IPS-15b (cell line): ENCODE measurements around the gene DDI2.
A peak's percentile ranks its signal among the peaks of the same experiment; 100 is the strongest.

Experiments used
- H3K27me3 ChIP-seq: one replicate; pipeline ENCODE4 v1.6.1; 2013; ENCODE audit warnings: low read length; ENCODE audit not compliant: control insufficient read depth, insufficient read depth
- H3K36me3 ChIP-seq: one replicate; pipeline ENCODE4 v1.6.1; 2013; ENCODE audit warnings: low read length; ENCODE audit not compliant: control insufficient read depth, insufficient read depth
- H3K4me1 ChIP-seq: one replicate; pipeline ENCODE4 v1.6.1; 2013; ENCODE audit warnings: mild to moderate bottlenecking, low read length; ENCODE audit not compliant: control insufficient read depth, insufficient read depth
- H3K4me3 ChIP-seq: one replicate; pipeline ENCODE4 v1.5.1; 2013; ENCODE audit warnings: low read depth, low read length
- H3K9ac ChIP-seq: one replicate; pipeline ENCODE4 v1.6.1; 2013; ENCODE audit warnings: low read depth, mild to moderate bottlenecking, low read length
- H3K9me3 ChIP-seq: one replicate; pipeline ENCODE4 v1.6.1; 2013; ENCODE audit warnings: mild to moderate bottlenecking, low read length; ENCODE audit not compliant: control insufficient read depth, insufficient read depth

DDI2 gene

GRCh38 chr1:15616373-15617172 lies 685 bp upstream of the DDI2 start:
- no peaks in the 10 kb centered on the region for H3K27me3 ChIP-seq
- H3K9me3 ChIP-seq: no peaks in the 10 kb centered on the region
- no peak overlapping the region for H3K9ac ChIP-seq
- peaks cover 8% of the 10 kb centered on the region for H3K4me1 ChIP-seq
- H3K36me3 ChIP-seq: peaks cover 4% of the 10 kb centered on the region
- H3K4me3 ChIP-seq: peak overlapping the region; percentile 70

GRCh38 chr1:15618077-15618654 lies 908 bp downstream of the DDI2 start:
- Histone ChIP-seq H3K4me1 (peaks cover 8% of the 10 kb centered on the region), H3K4me3 (peak overlapping the region; percentile 93), H3K9me3 (no peaks in the 10 kb centered on the region), H3K9ac (peak overlapping the region; percentile 89), H3K27me3 (no peaks in the 10 kb centered on the region), H3K36me3 (peaks cover 4% of the 10 kb centered on the region)

DNA sequence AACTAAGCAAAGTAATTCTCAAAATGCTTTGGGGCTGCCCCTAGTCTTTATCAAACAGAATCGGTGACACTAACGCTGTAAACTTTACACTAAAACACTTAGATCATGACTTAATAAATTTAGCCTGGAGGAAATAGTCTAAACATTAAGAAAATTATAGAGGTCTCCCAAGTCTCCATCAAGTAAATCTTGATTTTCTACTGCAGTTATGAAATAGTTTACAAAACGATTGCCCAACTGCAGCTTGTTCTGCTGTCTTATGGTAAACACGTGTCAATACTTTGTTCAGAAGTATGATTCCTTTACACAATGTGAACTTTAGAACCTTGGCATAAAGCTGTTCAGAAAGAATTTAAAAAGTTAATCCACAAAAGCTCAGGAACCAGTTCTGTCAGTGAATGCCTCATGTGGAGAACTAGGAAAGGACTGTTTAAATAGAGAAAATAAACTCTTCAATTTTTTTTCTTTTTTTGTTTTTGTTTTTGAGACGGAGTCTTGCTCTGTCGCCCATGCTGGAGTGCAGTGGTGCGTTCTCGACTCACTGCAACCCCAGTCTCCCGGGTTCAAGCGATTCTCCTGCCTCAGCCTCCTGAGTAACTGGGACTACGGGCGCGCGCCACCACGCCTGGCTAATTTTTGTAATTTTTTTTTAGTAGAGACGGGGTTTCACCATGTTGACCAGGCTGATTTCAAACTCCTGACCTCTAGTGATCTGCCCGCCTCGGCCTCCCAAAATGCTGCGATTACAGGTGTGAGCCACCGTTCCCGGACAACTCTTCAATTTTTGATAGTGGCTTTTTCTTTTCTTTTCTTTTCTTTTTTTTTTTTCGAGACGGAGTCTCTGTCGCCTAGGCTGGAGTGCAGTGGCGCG lies 1.6 kb downstream of the DDI2 start:
- Histone ChIP-seq H3K27me3 (no peaks in the 10 kb centered on the region), H3K36me3 (peaks cover 4% of the 10 kb centered on the region), H3K4me1 (peaks cover 8% of the 10 kb centered on the region), H3K9me3 (no peaks in the 10 kb centered on the region), H3K9ac (peak overlapping the region; percentile 89), H3K4me3 (peak overlapping the region; percentile 93)

- Histone ChIP-seq H3K27me3 (no peaks in the 10 kb centered on the region), H3K9ac (no peak overlapping the region)
These were observed 2.9 kb downstream of the DDI2 start for GRCh38 chr1:15620155-15620545.

DNA sequence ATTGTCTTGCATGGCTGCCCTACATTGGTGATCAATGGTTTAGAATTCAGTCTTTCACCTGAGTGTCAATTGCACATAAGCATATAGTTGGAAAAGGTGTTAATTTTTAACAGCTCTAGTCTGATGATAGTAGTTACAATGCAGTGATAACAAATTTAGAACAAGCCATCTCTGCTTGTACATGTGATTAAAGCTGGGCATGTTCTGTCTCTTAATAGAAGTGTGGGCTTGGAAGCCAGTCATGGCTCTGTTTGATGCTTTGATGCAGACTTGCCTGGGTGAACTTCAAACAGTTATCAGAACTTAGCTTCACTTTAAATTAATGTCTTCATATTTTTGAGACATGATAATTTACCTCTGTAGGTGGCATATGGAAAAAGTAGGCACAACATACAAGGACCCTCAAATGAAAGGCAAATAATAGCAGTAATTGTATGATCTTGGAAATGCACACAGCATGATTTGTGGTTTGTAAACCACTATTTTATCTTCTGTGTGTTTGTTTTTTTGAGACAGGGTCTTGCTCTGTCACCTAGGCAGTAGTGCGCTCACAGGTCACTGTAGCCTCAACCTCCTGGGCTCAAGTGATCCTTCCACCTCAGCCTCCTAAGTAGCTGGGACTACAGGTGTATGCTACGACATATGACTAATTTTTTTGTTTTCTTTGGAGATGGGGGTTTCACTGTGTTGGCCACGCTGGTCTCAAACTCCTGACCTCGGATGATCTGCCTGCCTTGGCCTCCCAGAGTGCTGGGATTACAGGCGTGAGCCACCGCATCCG lies 3.8 kb downstream of the DDI2 start:
- H3K36me3 ChIP-seq: peaks cover 5% of the 10 kb centered on the region
- H3K9ac ChIP-seq: no peak overlapping the region
- H3K4me3 ChIP-seq: no peak overlapping the region
- no peaks in the 10 kb centered on the region for H3K27me3 ChIP-seq
- H3K9me3 ChIP-seq: no peaks in the 10 kb centered on the region
- peaks cover 8% of the 10 kb centered on the region for H3K4me1 ChIP-seq

More at GRCh38 chr1:15620155-15620545, 2.9 kb downstream of the DDI2 start:
- Histone ChIP-seq H3K9me3 (no peaks in the 10 kb centered on the region), H3K36me3 (peaks cover 4% of the 10 kb centered on the region), H3K4me1 (peaks cover 8% of the 10 kb centered on the region), H3K4me3 (no peak overlapping the region)

DNA sequence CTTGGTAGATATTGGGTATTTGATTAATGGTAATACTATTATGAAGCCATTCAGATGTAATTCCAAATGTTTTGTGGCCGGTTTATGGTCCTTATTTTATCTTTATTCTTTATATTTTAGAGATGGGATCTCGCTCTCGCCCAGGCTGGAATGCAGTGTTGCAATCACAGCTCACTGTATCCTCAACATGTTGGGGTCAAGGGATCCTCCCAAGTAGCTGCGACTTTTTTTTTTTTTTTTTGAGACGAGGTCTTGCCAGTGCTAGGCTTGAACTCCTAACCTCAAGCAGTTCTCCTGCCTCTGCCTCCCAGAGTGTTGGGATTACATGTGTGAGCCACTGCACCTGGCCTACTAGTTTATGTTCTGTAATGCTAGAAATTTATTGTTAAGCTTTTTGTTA lies 4.7 kb downstream of the DDI2 start:
- Histone ChIP-seq H3K27me3 (no peaks in the 10 kb centered on the region), H3K36me3 (peaks cover 14% of the 10 kb centered on the region), H3K9ac (no peak overlapping the region), H3K4me1 (peaks cover 6% of the 10 kb centered on the region), H3K9me3 (no peaks in the 10 kb centered on the region), H3K4me3 (no peak overlapping the region)

DNA sequence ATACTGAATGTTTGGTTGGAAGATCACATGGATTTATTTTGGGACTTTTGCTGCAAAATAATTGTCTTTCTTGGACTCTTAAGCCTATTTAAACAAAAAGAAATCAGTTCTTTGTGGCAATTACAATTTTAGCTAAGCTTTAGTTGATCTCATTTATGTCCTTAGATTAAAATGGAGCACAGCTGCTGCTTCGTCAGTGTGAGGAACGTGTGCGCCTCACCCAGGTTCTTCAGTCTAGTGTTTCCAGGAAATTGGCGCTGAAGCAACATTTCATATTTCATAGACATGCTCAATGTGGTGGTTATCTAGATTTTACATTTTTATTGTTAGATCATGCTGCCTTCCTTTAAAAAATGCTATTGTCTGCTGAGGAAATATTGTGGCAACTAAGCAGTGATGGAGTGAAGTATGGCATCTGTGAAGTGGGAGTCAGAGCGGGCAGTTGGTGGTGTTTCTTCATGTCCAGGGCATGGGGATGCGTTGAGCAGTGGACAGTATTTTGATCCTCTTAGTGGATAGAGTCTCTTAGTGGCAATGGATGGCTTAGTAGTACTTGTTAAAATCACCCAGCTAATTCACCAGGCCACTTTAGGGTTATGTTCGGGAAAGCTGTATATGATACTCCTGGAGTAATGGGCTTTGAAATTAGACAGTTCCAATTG lies 5.6 kb downstream of the DDI2 start:
- Histone ChIP-seq H3K4me3 (no peak overlapping the region), H3K36me3 (peaks cover 10% of the 10 kb centered on the region), H3K9ac (no peak overlapping the region), H3K4me1 (peaks cover 6% of the 10 kb centered on the region), H3K27me3 (no peaks in the 10 kb centered on the region), H3K9me3 (no peaks in the 10 kb centered on the region)

- peaks cover 10% of the 10 kb centered on the region for H3K36me3 ChIP-seq
- H3K4me1 ChIP-seq: peaks cover 6% of the 10 kb centered on the region
- no peak overlapping the region for H3K9ac ChIP-seq
These were observed 6.2 kb downstream of the DDI2 start for GRCh38 chr1:15623435-15623834.

DNA sequence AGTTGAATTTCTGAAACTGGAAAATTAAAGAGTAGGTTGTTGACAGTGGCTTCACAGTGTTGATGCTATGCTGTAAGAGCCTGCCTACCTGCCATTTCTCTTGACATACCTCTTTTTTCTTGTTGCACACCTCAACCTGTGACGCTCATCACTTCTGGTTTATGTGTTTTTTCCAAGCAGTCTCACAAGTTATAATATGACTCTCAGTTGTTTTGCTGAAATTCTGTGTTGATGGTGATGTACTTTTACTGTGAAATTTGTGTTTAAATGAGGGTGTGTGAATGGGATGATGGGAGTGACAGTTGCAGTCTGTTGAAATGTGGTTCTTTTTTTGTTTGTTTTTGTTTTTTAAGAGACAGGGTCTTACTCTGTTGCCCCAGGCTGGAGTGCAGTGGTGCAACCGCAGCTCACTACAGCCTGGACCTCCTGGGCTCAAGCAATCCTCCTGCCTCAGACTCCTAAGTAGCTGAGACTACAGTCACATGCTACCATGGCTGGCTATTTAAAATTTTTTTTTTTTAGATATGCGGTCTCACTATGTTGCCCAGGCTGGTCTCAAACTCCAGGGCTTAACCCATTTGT lies 7.0 kb downstream of the DDI2 start:
- peaks cover 10% of the 10 kb centered on the region for H3K36me3 ChIP-seq
- H3K9me3 ChIP-seq: no peaks in the 10 kb centered on the region
- no peak overlapping the region for H3K9ac ChIP-seq
- no peaks in the 10 kb centered on the region for H3K27me3 ChIP-seq
- no peak overlapping the region for H3K4me3 ChIP-seq
- H3K4me1 ChIP-seq: peaks cover 6% of the 10 kb centered on the region

More at GRCh38 chr1:15623435-15623834, 6.2 kb downstream of the DDI2 start:
- no peaks in the 10 kb centered on the region for H3K27me3 ChIP-seq
- H3K9me3 ChIP-seq: no peaks in the 10 kb centered on the region
- no peak overlapping the region for H3K4me3 ChIP-seq

DNA sequence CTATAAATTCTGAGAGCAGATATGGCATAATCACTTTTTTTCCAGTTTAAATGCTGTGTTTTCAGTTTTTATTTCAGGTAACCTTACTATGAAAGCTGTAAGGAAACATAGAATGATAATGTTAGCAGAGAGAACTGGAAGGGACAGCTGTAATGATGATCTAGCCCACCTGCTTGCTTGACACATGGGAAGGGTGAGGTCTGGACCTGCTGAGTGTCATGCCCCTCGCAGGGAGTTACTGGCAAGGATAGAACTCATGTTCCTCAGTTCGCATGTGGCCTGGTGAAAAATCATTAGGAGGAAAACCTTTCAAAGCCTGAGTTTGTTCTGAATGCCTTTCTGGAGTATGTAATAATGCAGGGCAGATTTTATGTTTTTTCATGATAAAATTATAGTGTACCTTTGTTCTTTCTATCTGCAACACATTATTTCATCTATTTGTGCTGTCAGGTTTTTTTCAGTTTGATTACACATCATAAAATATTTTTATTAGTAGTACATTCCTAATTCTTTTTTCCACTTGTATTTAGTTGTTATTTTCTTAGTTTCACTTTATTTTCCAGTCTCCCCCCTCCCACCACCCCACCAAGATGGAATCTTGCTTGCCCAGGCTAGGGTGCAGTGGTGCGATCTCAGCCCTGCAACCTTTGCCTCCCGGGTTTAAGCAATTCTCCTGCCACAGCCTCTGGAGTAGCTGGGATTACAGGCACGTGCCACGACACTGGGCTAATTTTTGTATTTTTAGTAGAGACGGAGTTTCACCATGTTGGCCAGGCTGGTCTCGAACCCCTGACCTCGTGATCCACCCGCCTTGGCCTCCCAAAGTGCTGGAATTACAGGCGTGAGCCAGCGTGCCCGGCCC lies 8.0 kb downstream of the DDI2 start:
- no peaks in the 10 kb centered on the region for H3K27me3 ChIP-seq
- no peak overlapping the region for H3K9ac ChIP-seq
- no peak overlapping the region for H3K4me3 ChIP-seq
- no peaks in the 10 kb centered on the region for H3K9me3 ChIP-seq
- no peaks in the 10 kb centered on the region for H3K4me1 ChIP-seq
- H3K36me3 ChIP-seq: peaks cover 13% of the 10 kb centered on the region
